Measurements from ENCODE around the gene MYLK. TPM values are rescaled to one million over a fixed set of nuclear protein-coding genes. Genes with fewer than 3 reads are reported as not detected.

The MYLK gene
- total and polyA plus RNA-seq, 2 of the 4 experiments (the other 2 are of a cell fraction): 299 to 484 TPM

GRCh38 chr3:123734527-123734902 is 149.6 kb downstream of the MYLK start:
- Histone ChIP-seq H3K4me2 (ENCODE audit: low read depth, low read length) (no peak overlapping the region), H3K9me1 (ENCODE audit: insufficient read depth, low read length) (peaks cover 42% of the 10 kb centered on the region), H2BK120ac (ENCODE audit: low read depth, low read length) (peak overlapping the region; percentile 99), H3K27me3 (ENCODE audit: control insufficient read depth, insufficient read depth, low read length) (no peaks in the 10 kb centered on the region), H4K20me1 (ENCODE audit: insufficient read depth, low read length) (no peaks in the 10 kb centered on the region), H3K4me3 (ENCODE audit: insufficient read depth, low read depth, low read length) (no peak overlapping the region), H3K9me3 (ENCODE audit: control insufficient read depth, insufficient read depth, low read length) (no peaks in the 10 kb centered on the region), H4K5ac (ENCODE audit: low read depth, low read length) (peak overlapping the region; percentile 97), H2AFZ (replicated peaks; ENCODE audit: low read length, poor library complexity) (no peak overlapping the region), H3K36me3 (ENCODE audit: control insufficient read depth, insufficient read depth, low read length) (peaks cover 62% of the 10 kb centered on the region), H2BK5ac (ENCODE audit: low read depth, low read length, poor library complexity, severe bottlenecking) (peak overlapping the region; percentile 99), H4K8ac (ENCODE audit: low read depth in 2 of 2, low read length in 2 of 2) (peak overlapping the region; percentile 88 to 98), H3K79me1 (ENCODE audit: low read depth in 1 of 2, low read length in 2 of 2) (peaks cover 32 to 75% of the 10 kb centered on the region in 2 experiments), H2BK15ac (ENCODE audit: low read depth, low read length) (peak overlapping the region; percentile 99; the same call in 2 of the 3 replicates), H3K27ac (ENCODE audit: insufficient read depth, low read length) (peak overlapping the region; percentile 97), H3K4ac (ENCODE audit: low read depth, low read length) (peak overlapping the region; percentile 100), H3K18ac (ENCODE audit: low read depth, low read length) (peak overlapping the region; percentile 98), H4K91ac (ENCODE audit: insufficient read depth, low read depth, low read length) (peak overlapping the region; percentile 100), H3K9ac (ENCODE audit: low read depth, low read length) (peak overlapping the region; percentile 72), H3K4me1 (ENCODE audit: control insufficient read depth, insufficient read depth, low read length) (peaks cover 35% of the 10 kb centered on the region), H3K56ac (ENCODE audit: extremely low read depth, insufficient read depth, low read length) (peak overlapping the region; percentile 98), H3K23ac (ENCODE audit: low read depth, low read length) (peak overlapping the region; percentile 96), H2BK20ac (ENCODE audit: low read depth, low read length) (peak overlapping the region; percentile 99), H2AK9ac (replicated peaks; ENCODE audit: low read depth, low read length, poor library complexity) (peak overlapping the region; percentile 90), H3K14ac (replicated peaks; ENCODE audit: low read depth, low read length) (peak overlapping the region; percentile 97), H2AK5ac (ENCODE audit: low read depth, low read length) (peak overlapping the region; percentile 100)
- CTCF ChIA-PET: interaction anchor here (2.7 kb wide), 1 partner anchor 11 kb away, joined by 9 read pairs; no protein-coding TSS in a partner anchor
- dilution Hi-C loops (cut with HindIII; ENCODE audit: low sequenced_read_pairs, unreplicated experiment) (no loop called here), in situ Hi-C loops (cut with MboI; ENCODE audit: low sequenced_read_pairs) (no loop called here), intact Hi-C loops (cut with micrococcal nuclease) (no loop called here)
- BruUV-seq (replicated peaks): no TSS peak
- POLR2A ChIA-PET (ENCODE audit: unreplicated experiment): interaction anchor here (0.6 kb wide), 2 partner anchors 23 to 193 kb away, joined by 6 read pairs; no protein-coding TSS in a partner anchor
- no peak for DNase-seq
- 67% methylated on average over 6 of the region's 6 CpGs; no CpG with 5 or more reads in 1 of the 2 experiments for WGBS, 2 experiments (ENCODE audit: extremely low coverage in 2 of 2, insufficient read length in 1 of 2)
- TF ChIP-seq RFX5 (IDR thresholded peaks at IDR 0.05; ENCODE audit: low read depth, low read length) (no peak), POLR2A (IDR thresholded peaks at IDR 0.05; ENCODE audit: low read depth, low read length) (no peak), MAZ (IDR thresholded peaks at IDR 0.05; ENCODE audit: borderline replicate concordance, low read depth, low read length) (no peak), CTCF (conservative IDR thresholded peaks at IDR 0.05; ENCODE audit: low read depth, low read length) (no peak), BHLHE40 (IDR thresholded peaks at IDR 0.05; ENCODE audit: low read depth, low read length) (no peak), SMC3 (IDR thresholded peaks at IDR 0.05; ENCODE audit: low read depth, low read length) (no peak)
- ATAC-seq (ENCODE audit: low read depth): no peak

All from IMR-90 (cell line).